T-helper 17 cell (primary cell): ENCODE measurements around the gene RXFP3. TPM values are rescaled to one million over a fixed set of nuclear protein-coding genes. Genes with fewer than 3 reads are reported as not detected.
"Not testable (repeated sequence)": the region's sequence is repeated elsewhere in the genome, so short reads cannot be mapped to it uniquely, and the experiment has no call there.

Experiments
- ATAC-seq: fragments of 150-1000 bp; cut with Tn5 transposase; 2 replicates; pipeline ENCODE4 v1.10.0; 2021; ENCODE audit warnings: mild to moderate bottlenecking, moderate library complexity
- DNase-seq, 3 donors: peaks; one replicate each; pipeline versions ENCODE4 v3.0.0 to v3.0.0-alpha.2; 2020 to 2021
- H3K9me3 ChIP-seq: one replicate; pipeline ENCODE4 v1.7.0; 2013; ENCODE audit warnings: low read length, mild to moderate bottlenecking; ENCODE audit not compliant: control insufficient read depth, poor library complexity, severe bottlenecking
- H3K27ac Mint-ChIP-seq: one replicate; pipeline ENCODE4 v1.8.0; 2022; ENCODE audit warnings: mild to moderate bottlenecking, moderate library complexity, mixed read lengths
- H3K27me3 Mint-ChIP-seq: one replicate; pipeline ENCODE4 v1.8.0; 2022; ENCODE audit warnings: mixed read lengths
- H3K36me3 Mint-ChIP-seq: one replicate; pipeline ENCODE4 v1.8.0; 2022; ENCODE audit warnings: low read depth, mixed read lengths
- H3K4me1 Mint-ChIP-seq: one replicate; pipeline ENCODE4 v1.8.0; 2022; ENCODE audit warnings: mild to moderate bottlenecking, mixed read lengths
- H3K4me3 Mint-ChIP-seq: one replicate; pipeline ENCODE4 v1.8.0; 2022; ENCODE audit warnings: mild to moderate bottlenecking, moderate library complexity, mixed read lengths
- total RNA-seq, 4 donors: library from RNA in 2 of 4; stranded (reverse) in 2 of 4; gene quantifications; one replicate each; pipeline ENCODE4 v1.2.3 and lab custom pipeline; 2022 to 2026

The RXFP3 gene
- total RNA-seq, 2 donors from 2014 or later = not detected

DNA sequence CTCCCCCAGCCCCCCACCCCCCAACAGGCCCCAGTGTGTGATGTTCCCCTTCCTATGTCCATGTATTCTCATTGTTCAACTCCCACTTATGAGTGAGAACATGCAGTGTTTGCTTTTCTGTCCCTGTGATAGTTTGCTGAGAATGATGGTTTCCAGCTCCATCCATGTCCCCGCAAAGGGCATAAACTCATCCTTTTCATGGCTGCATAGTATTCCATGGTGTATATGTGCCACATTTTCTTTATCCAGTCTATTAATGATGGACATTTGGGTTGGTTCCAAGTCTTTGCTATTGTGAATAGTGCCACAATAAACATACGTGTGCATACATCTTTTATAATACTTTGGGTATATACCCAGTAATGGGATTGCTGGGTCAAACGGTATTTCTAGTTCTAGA, 21.3 kb upstream of the RXFP3 start:
- not testable (repeated sequence) for H3K27me3 Mint-ChIP-seq, H3K4me1 Mint-ChIP-seq, H3K4me3 Mint-ChIP-seq, H3K9me3 ChIP-seq, H3K27ac Mint-ChIP-seq, H3K36me3 Mint-ChIP-seq, DNase-seq, ATAC-seq

DNA sequence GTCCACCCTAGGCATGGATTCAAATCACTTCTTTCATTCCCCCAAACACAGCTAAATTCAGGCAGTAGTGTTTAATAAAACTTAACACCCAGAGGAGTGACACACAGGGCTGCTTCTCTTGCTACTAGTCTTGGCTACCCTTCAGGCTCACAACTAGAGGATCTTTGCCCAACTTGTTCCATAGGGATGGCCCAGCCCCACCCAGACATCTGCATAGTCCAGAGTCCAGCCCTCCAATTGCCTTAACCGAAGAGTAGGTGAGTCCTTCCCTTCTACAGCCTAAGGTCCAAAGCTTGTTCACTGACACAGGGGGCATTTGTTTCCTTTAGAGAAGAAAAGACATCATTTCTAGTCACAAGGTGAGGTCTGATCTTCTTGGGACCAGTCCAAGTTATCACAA, 15.2 kb upstream of the RXFP3 start:
- H3K4me3 Mint-ChIP-seq = no peak overlapping the region

GRCh38 chr5:33925278-33925677, 10.9 kb upstream of the RXFP3 start:
- no peak overlapping the region for H3K4me3 Mint-ChIP-seq
- H3K27ac Mint-ChIP-seq = no peak overlapping the region

More for the DNA sequence above, 15.2 kb upstream of the RXFP3 start:
- Mint-ChIP-seq H3K36me3 (peaks cover 2% of the 10 kb centered on the region), H3K27ac (no peak overlapping the region), H3K4me1 (no peaks in the 10 kb centered on the region), H3K27me3 (peaks cover 15% of the 10 kb centered on the region)
- ATAC-seq (no peak), DNase-seq (no peak)
- no peaks in the 10 kb centered on the region for H3K9me3 ChIP-seq

DNA sequence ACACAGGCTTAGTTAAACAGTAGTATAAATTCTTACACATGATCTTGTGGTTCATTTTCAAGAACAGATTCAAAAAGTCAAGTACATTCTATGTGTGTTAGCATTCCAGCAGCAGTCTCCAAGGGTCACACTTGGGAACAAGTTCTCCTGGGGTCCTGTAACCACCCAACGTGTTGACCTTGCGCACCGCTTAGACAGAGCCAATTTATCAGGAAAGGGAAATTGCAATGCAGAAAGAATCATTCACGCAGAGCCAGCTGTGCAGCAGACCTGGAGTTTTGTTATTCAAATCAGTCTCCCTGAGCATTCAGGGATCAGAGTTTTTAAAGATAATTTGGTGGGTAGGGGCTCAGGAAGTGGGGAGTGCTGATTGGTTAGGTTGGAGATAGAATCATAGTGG, 8.5 kb upstream of the RXFP3 start:
- no peaks in the 10 kb centered on the region for H3K9me3 ChIP-seq
- ATAC-seq (no peak), DNase-seq (no peak)
- no peak overlapping the region for H3K27ac Mint-ChIP-seq
- peaks cover 8% of the 10 kb centered on the region for H3K36me3 Mint-ChIP-seq
- H3K4me1 Mint-ChIP-seq = peaks cover 2% of the 10 kb centered on the region
- no peak overlapping the region for H3K4me3 Mint-ChIP-seq
- peaks cover 36% of the 10 kb centered on the region for H3K27me3 Mint-ChIP-seq

More at GRCh38 chr5:33925278-33925677, 10.9 kb upstream of the RXFP3 start:
- Mint-ChIP-seq H3K36me3 (peaks cover 2% of the 10 kb centered on the region), H3K27me3 (peaks cover 27% of the 10 kb centered on the region), H3K4me1 (peaks cover 2% of the 10 kb centered on the region)
- H3K9me3 ChIP-seq = no peaks in the 10 kb centered on the region
- ATAC-seq (no peak), DNase-seq (no peak)

DNA sequence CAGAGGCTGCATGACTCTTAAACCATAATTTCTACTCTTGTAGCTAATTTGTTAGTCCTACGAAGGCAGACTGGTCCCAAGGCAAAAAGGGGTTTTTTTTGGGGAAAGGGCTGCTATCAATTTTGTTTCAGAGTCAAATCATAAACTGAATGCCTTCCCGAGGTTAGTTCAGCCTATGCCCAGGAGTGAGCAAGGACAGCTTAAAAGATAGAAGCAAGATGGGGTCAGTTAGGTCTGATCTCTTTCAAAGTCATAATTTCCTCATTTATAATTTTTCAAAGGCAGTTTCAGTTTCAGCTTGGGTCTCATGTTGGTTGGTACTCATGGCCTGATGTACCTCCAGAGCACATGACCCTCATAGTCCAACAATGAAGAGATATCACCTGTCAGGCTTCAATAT, 7.9 kb upstream of the RXFP3 start:
- no peaks in the 10 kb centered on the region for H3K9me3 ChIP-seq
- Mint-ChIP-seq H3K4me3 (no peak overlapping the region), H3K27ac (no peak overlapping the region), H3K4me1 (peaks cover 2% of the 10 kb centered on the region), H3K27me3 (peaks cover 37% of the 10 kb centered on the region), H3K36me3 (peaks cover 6% of the 10 kb centered on the region)
- ATAC-seq (no peak), DNase-seq (no peak)

GRCh38 chr5:33929925-33930690, 6.1 kb upstream of the RXFP3 start:
- ATAC-seq (no peak), DNase-seq (no peak)
- peaks cover 6% of the 10 kb centered on the region for H3K36me3 Mint-ChIP-seq
- no peak overlapping the region for H3K4me3 Mint-ChIP-seq
- no peaks in the 10 kb centered on the region for H3K9me3 ChIP-seq
- peaks cover 45% of the 10 kb centered on the region for H3K27me3 Mint-ChIP-seq
- peaks cover 4% of the 10 kb centered on the region for H3K4me1 Mint-ChIP-seq
- no peak overlapping the region for H3K27ac Mint-ChIP-seq

DNA sequence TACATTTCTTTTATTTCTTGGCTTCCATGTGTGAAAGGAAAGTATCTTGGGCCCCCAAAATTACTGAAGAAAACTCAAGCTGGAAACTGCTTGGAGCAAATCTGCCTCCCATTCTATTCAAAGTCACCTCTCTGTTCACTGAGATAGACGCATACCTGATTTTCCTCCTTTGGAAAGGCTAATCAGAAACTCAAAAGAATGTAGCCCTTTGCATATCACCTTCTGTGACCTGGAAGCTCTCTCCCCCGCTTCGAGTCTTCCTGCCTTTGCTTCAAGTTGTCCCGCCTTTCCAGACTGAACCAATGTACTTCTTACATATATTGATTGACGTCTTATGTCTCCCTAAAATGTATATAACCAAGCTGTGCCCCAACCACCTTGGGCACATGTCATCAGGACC, 5.0 kb upstream of the RXFP3 start:
- no peak for DNase-seq
- H3K9me3 ChIP-seq = no peaks in the 10 kb centered on the region
- Mint-ChIP-seq H3K4me1 (peaks cover 8% of the 10 kb centered on the region), H3K27ac (peak overlapping the region; percentile 60), H3K36me3 (peaks cover 6% of the 10 kb centered on the region), H3K4me3 (no peak overlapping the region), H3K27me3 (peaks cover 56% of the 10 kb centered on the region)
- no peak for ATAC-seq

GRCh38 chr5:33933723-33934169, 2.4 kb upstream of the RXFP3 start:
- H3K36me3 Mint-ChIP-seq = peaks cover 6% of the 10 kb centered on the region
- no peak overlapping the region for H3K4me3 Mint-ChIP-seq
- peaks cover 10% of the 10 kb centered on the region for H3K4me1 Mint-ChIP-seq
- H3K9me3 ChIP-seq = no peaks in the 10 kb centered on the region
- H3K27ac Mint-ChIP-seq = no peak overlapping the region
- H3K27me3 Mint-ChIP-seq = peaks cover 69% of the 10 kb centered on the region
- DNase-seq (no peak), ATAC-seq (no peak)

- Mint-ChIP-seq H3K4me1 (peaks cover 10% of the 10 kb centered on the region), H3K4me3 (no peak overlapping the region), H3K27me3 (peaks cover 73% of the 10 kb centered on the region), H3K27ac (no peak overlapping the region), H3K36me3 (peaks cover 6% of the 10 kb centered on the region)
- ATAC-seq = no peak
- no peak for DNase-seq
- no peaks in the 10 kb centered on the region for H3K9me3 ChIP-seq
Measured at GRCh38 chr5:33934176-33934575, 2.0 kb upstream of the RXFP3 start.

GRCh38 chr5:33936004-33936380, 194 bp upstream of the RXFP3 start:
- Mint-ChIP-seq H3K27me3 (peaks cover 88% of the 10 kb centered on the region), H3K27ac (no peak overlapping the region), H3K36me3 (peaks cover 6% of the 10 kb centered on the region)

GRCh38 chr5:33937017-33937706, 976 bp downstream of the RXFP3 start:
- DNase-seq = no peak
- peaks cover 2% of the 10 kb centered on the region for H3K36me3 Mint-ChIP-seq
- ATAC-seq = no peak
- H3K9me3 ChIP-seq = no peaks in the 10 kb centered on the region
- peaks cover 10% of the 10 kb centered on the region for H3K4me1 Mint-ChIP-seq
- no peak overlapping the region for H3K27ac Mint-ChIP-seq
- no peak overlapping the region for H3K4me3 Mint-ChIP-seq
- H3K27me3 Mint-ChIP-seq = peaks cover 88% of the 10 kb centered on the region

More at GRCh38 chr5:33936004-33936380, 194 bp upstream of the RXFP3 start:
- DNase-seq (peak in 1 of 3 donors; percentile 33), ATAC-seq (peak; percentile 57)
- H3K9me3 ChIP-seq = no peaks in the 10 kb centered on the region
- H3K4me3 Mint-ChIP-seq = no peak overlapping the region
- peaks cover 10% of the 10 kb centered on the region for H3K4me1 Mint-ChIP-seq

DNA sequence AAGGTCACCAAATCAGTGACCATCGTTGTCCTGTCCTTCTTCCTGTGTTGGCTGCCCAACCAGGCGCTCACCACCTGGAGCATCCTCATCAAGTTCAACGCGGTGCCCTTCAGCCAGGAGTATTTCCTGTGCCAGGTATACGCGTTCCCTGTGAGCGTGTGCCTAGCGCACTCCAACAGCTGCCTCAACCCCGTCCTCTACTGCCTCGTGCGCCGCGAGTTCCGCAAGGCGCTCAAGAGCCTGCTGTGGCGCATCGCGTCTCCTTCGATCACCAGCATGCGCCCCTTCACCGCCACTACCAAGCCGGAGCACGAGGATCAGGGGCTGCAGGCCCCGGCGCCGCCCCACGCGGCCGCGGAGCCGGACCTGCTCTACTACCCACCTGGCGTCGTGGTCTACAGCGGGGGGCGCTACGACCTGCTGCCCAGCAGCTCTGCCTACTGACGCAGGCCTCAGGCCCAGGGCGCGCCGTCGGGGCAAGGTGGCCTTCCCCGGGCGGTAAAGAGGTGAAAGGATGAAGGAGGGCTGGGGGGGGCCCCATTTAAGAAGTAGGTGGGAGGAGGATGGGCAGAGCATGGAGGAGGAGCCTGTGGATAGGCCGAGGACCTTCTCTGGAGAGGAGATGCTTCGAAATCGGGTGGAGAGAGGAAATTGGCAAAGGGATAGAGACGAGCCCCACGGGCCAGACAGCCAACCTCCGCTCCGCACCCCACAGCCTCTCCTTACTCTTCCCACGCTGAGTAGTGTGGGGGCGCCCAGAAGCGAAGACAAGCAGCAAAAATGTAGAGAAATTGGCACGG, 1.7 kb downstream of the RXFP3 start:
- Mint-ChIP-seq H3K4me1 (peaks cover 10% of the 10 kb centered on the region), H3K27me3 (peaks cover 90% of the 10 kb centered on the region), H3K27ac (no peak overlapping the region), H3K36me3 (no peaks in the 10 kb centered on the region), H3K4me3 (no peak overlapping the region)
- ATAC-seq = no peak
- H3K9me3 ChIP-seq = no peaks in the 10 kb centered on the region
- no peak for DNase-seq

- Mint-ChIP-seq H3K4me1 (peaks cover 10% of the 10 kb centered on the region), H3K36me3 (no peaks in the 10 kb centered on the region), H3K27me3 (peaks cover 90% of the 10 kb centered on the region), H3K4me3 (no peak overlapping the region), H3K27ac (no peak overlapping the region)
- DNase-seq (no peak), ATAC-seq (no peak)
- no peaks in the 10 kb centered on the region for H3K9me3 ChIP-seq
Measured at GRCh38 chr5:33938507-33938796, 2.3 kb downstream of the RXFP3 start.
